HFFc6 (cell line): ENCODE measurements around the gene EFNA1. TPM values are rescaled to one million over a fixed set of nuclear protein-coding genes. Genes with fewer than 3 reads are reported as not detected.
A peak's percentile ranks its signal among the peaks of the same experiment; 100 is the strongest.

Experiments
- DNase-seq: peaks from one replicate; pipeline ENCODE4 v3.0.0-alpha.2; 2018
- H3K27ac Mint-ChIP-seq: 2 replicates; pipeline ENCODE4 v1.8.0; 2020; ENCODE audit warnings: mild to moderate bottlenecking, mixed read lengths
- H3K27me3 Mint-ChIP-seq: 2 replicates; pipeline ENCODE4 v1.8.0; 2021; ENCODE audit warnings: mild to moderate bottlenecking, moderate library complexity, mixed read lengths; ENCODE audit not compliant: insufficient read depth
- H3K36me3 Mint-ChIP-seq: 2 replicates; pipeline ENCODE4 v1.8.0; 2021; ENCODE audit warnings: low read depth, mixed read lengths
- H3K4me1 Mint-ChIP-seq: 2 replicates; pipeline ENCODE4 v1.8.0; 2020; ENCODE audit warnings: low read depth, mixed read lengths
- H3K4me3 Mint-ChIP-seq: 2 replicates; pipeline ENCODE4 v1.8.0; 2020; ENCODE audit warnings: mild to moderate bottlenecking, moderate library complexity, mixed read lengths
- H3K9me3 Mint-ChIP-seq: 2 replicates; pipeline ENCODE4 v1.8.0; 2020; ENCODE audit warnings: mild to moderate bottlenecking, mixed read lengths
- CTCF ChIP-seq: fragments of 200-600 bp; sonication (generic); IDR thresholded peaks from 2 replicates; pipeline ENCODE4 v1.5.0; 2021; ENCODE audit warnings: antibody characterized with exemption, mild to moderate bottlenecking
- total RNA-seq, 6 experiments: library from RNA; stranded (reverse); fragmentation: NEBNext Ultra II Directional; extraction: Animal tissue kit (Norgen Biotek cat#: 25700); gene quantifications; 2 replicates in 1 of 6; 3 replicates in 5 of 6; pipeline ENCODE4 v1.2.3, GENCODE V29; 2021

Gene EFNA1
- total RNA-seq, 6 experiments from 2014 or later, result 0.19 TPM; not detected in 5

- H3K27me3 Mint-ChIP-seq, result peaks cover 2% of the 10 kb centered on the region; the same call in 1 of the 2 replicates
- H3K4me1 Mint-ChIP-seq, result peaks cover 34% of the 10 kb centered on the region
- H3K9me3 Mint-ChIP-seq, result no peaks in the 10 kb centered on the region
- DNase-seq, result peak; percentile 40
- peak within 1 kb of the TSS; percentile 97 for H3K27ac Mint-ChIP-seq
- H3K36me3 Mint-ChIP-seq, result peaks cover 14% of the 10 kb centered on the region
- H3K4me3 Mint-ChIP-seq, result peak within 1 kb of the TSS; percentile 93
- TF ChIP-seq CTCF, result peak; percentile 61
These were observed 46.0 kb downstream of the EFNA1 start, which contains the start of gene TRIM46 for GRCh38 chr1:155173478-155174323. TSS of gene TRIM46 (plus strand) at chr1:155173849. CDS start at chr1:155173967, 118 bp downstream.

GRCh38 chr1:155174324-155175280 is 46.9 kb downstream of the EFNA1 start:
- Mint-ChIP-seq H3K9me3 (no peaks in the 10 kb centered on the region), H3K4me1 (peaks cover 34% of the 10 kb centered on the region), H3K36me3 (peaks cover 13% of the 10 kb centered on the region), H3K4me3 (peak overlapping the region; percentile 93), H3K27ac (peak overlapping the region; percentile 97), H3K27me3 (peaks cover 2% of the 10 kb centered on the region; the same call in 1 of the 2 replicates)
- no peak for DNase-seq
- TF ChIP-seq CTCF, result no peak

- peak overlapping the region; percentile 93 for H3K4me3 Mint-ChIP-seq
- peaks cover 2% of the 10 kb centered on the region; the same call in 1 of the 2 replicates for H3K27me3 Mint-ChIP-seq
- TF ChIP-seq CTCF, result no peak
- DNase-seq, result no peak
- H3K4me1 Mint-ChIP-seq, result peaks cover 34% of the 10 kb centered on the region
- H3K9me3 Mint-ChIP-seq, result no peaks in the 10 kb centered on the region
- peaks cover 11% of the 10 kb centered on the region for H3K36me3 Mint-ChIP-seq
- H3K27ac Mint-ChIP-seq, result no peak overlapping the region
These were observed 47.7 kb downstream of the EFNA1 start for GRCh38 chr1:155175281-155175926.

- no peaks in the 10 kb centered on the region for H3K9me3 Mint-ChIP-seq
- peaks cover 34% of the 10 kb centered on the region for H3K4me1 Mint-ChIP-seq
- peaks cover 11% of the 10 kb centered on the region for H3K36me3 Mint-ChIP-seq
- no peak overlapping the region for H3K4me3 Mint-ChIP-seq
- no peak overlapping the region for H3K27ac Mint-ChIP-seq
- DNase-seq, result no peak
- H3K27me3 Mint-ChIP-seq, result peaks cover 2% of the 10 kb centered on the region; the same call in 1 of the 2 replicates
- TF ChIP-seq CTCF, result no peak
These were observed 48.3 kb downstream of the EFNA1 start for GRCh38 chr1:155175927-155176371.

- Mint-ChIP-seq H3K27ac (no peak overlapping the region), H3K4me1 (peaks cover 33% of the 10 kb centered on the region), H3K9me3 (no peaks in the 10 kb centered on the region), H3K4me3 (no peak overlapping the region), H3K36me3 (peaks cover 11% of the 10 kb centered on the region), H3K27me3 (peaks cover 2% of the 10 kb centered on the region; the same call in 1 of the 2 replicates)
- peak; percentile 97 for TF ChIP-seq CTCF
- DNase-seq, result peak; percentile 60
These were observed 48.9 kb downstream of the EFNA1 start for GRCh38 chr1:155176544-155177071.
